GM19099 (cell line): ENCODE results near the gene FOXA2.

ENCODE experiments used
- POLR2A ChIP-seq: IDR thresholded peaks from 3 replicates; pipeline ENCODE4 v1.6.1; 2011; ENCODE audit warnings: low read depth; ENCODE audit not compliant: insufficient read length; ENCODE audit errors: extremely low read depth

FOXA2 gene

GRCh38 chr20:22561965-22562577 is 22.3 kb downstream of the FOXA2 start:
- TF ChIP-seq POLR2A: no peak

DNA sequence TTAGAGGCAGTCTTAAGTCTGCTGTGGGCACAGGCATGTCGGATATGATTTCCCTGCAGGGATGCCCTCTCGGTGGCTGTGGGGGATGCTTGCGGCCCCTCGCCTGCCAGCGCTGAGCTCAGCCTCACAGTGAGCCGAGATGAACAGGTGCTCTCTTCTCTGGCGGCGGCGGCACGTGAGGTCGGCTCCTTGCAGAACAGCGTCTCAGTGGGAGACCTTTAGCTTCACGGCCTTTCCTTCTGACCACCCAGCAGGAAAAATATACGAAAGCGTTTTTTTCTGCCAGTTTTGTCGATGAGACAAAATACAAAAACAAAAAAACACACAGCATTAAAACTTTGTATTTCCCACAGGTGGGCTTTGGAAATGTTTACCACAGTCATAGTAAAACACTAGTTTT is 23.6 kb downstream of the FOXA2 start:
- no peak for TF ChIP-seq POLR2A

DNA sequence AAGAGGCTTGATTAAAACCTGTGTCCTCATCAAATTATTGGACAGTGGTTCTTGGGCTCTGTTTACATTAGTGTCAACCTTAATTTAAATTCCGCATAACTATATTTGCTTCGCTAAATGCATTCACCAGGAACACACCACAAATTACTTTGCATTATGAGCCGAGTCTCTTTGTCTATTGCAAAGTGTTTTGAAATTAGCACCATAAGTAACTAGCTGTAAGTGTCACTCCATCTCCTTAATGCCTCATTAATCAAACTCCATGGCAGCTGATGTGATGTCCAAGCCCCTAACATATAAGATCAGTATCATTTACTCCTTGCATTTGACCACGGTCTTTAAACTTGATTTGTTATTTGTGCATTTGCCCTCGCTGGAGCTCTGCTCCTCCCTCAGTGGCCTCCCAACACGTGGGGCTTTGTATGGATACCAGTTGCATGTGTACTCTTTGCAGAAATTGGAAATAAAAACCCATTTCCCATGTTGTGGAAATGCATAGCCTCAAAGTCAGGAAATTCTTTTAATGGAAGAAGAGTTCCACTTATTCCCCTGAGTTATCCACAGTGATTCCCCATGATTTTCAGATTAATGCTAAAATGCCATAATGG is 24.6 kb downstream of the FOXA2 start:
- no peak for TF ChIP-seq POLR2A

DNA sequence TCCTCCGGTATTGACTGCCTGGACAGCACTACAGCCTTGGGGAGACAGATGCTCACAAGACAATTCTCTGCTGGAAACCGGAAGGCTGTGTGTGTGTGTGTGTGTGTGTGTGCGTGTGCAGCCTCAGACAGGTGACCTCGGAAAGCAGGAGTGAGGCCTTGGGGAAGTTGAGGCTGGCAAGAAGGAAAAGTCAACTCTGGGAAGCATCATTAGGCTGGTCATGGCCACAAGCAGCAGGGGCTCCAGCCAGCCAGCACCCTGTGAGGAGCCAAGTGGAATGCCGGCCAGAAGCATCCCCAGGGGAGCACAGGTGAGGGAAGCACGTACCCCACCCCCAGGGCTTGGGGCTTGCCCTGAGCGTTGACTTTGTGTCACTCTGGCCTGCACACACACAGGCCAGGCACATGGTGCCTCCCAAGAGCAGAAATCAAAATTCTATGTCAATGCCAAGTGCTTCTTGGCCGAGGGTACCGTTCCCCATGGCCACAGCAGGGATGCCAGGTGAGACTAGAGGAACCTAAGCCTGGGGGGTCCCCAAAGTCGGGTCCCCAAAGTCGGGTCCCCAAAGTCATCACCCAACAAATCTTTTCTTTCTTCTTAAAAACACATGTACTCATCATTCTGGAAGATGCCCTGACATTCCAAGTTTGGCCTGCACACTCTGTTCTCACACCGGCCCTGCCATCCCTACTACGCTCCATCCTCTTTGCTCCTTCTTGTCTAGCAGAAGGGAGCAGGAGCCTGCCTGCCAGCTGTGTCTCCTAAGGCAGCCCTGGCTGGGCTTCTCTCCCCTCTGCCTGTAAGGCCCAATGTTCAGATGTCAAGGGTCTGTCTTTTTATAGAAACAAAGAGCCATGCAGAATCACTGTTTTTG is 26.7 kb downstream of the FOXA2 start:
- TF ChIP-seq POLR2A: no peak

DNA sequence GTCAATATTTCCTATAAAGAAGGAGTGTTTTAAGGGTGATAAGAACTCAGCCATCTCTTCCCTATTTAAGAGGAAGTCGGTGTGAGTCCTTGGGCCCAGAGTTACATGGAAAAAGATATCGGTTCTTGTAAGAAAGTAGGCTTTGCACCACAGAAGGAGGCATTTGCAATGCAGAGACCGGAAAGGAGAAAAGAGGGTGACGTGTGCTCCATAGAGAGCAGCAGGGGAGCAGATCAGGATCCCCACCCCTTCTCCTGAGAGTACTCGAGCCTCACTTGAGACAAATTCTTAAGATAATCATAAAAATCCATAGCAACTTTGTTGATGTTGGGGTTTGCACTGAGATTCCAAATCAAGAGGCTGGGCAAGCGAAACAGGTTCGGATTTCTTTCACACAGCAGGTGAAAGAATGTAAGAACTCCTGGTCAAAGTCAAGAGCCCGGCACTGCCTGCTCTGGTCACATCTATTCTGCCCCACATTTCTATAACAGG is 27.8 kb downstream of the FOXA2 start:
- TF ChIP-seq POLR2A: no peak

- TF ChIP-seq POLR2A: no peak
Measured at GRCh38 chr20:22555791-22556564, 28.4 kb downstream of the FOXA2 start.

DNA sequence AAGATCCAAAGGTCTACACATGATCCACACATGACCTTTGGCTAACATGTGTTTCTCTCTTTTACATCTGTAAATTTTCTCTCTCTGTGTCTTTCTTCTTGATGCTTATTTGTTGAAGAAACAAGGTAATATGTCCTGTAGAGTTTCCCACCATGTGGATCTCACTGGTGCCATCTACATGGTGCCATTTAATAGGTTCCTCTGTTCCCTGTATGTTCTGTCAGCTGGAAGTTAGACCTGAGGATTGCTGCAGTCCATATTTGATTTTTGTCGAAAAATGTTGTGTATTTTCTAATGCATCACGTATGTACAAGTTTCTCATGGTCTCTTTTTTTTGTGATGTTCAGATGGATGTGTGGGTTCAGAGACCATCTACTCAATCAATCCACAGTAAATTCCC is 30.0 kb downstream of the FOXA2 start:
- TF ChIP-seq POLR2A: no peak

GRCh38 chr20:22548040-22548439 is 36.3 kb downstream of the FOXA2 start:
- no peak for TF ChIP-seq POLR2A

- TF ChIP-seq POLR2A: no peak
Measured at GRCh38 chr20:22546344-22546743, 38.0 kb downstream of the FOXA2 start.

- no peak for TF ChIP-seq POLR2A
Measured at GRCh38 chr20:22545045-22545444, 39.3 kb downstream of the FOXA2 start.

- TF ChIP-seq POLR2A: no peak
Measured at GRCh38 chr20:22544462-22544861, 39.9 kb downstream of the FOXA2 start.

- no peak for TF ChIP-seq POLR2A
Measured at GRCh38 chr20:22542427-22542826, 41.9 kb downstream of the FOXA2 start.

DNA sequence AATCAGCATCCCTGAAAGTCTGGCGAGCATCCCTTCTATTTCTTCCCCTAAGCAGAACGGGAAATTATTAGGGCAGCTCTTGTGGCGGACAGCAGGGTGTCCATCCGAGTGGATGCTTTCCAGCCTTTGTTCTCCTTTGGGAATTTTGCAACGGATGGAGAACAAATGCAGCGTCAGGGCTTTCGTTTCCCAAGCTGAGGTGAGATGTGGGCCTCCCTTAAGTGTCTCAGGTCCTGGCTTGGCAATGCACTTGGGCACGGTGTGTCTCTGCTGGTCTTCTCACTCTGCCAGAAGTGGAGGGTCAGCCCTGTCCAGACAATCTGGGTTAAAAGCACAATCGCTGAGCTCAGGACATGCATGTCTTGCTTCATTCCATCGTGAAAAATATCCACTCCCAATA is 43.5 kb downstream of the FOXA2 start:
- TF ChIP-seq POLR2A: no peak

DNA sequence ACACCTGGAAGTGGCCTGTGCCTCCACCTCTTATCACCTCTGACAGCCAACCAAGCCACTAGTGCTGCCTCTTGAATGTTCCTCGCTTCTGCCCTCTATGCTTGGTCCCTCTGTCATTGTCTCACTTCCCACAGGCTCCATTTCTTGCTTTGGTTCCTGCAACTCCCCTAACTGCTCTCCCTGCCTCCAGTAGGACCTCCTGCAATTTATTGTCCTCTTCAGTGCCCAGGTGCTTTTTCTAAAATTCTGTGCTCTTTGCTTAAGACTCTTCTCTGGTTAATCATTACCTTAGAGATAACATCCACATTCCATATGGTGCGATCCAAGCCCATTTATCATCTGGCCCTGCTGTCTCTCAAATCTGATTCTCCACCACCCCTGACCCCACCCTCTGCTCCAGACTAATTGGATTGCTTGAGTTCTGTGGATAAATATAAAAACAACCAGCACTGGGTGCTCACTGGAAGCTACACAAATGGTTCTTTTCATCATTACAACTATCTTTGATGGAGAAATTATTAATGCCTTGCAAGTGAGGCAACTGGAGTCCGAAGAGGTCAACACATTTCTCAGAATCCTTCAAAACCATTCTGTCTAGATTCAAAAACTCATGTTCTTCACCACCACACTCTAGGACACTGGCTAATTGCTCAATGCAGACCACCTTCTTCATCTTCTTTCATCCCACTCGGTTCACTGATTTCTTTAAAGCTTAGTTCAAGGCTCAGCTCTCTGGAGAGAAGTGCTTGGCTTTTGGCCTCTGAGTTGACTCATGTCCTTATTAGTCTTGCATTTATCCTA is 47.2 kb downstream of the FOXA2 start:
- TF ChIP-seq POLR2A: no peak
